NAMALWA (cell line): ENCODE measurements around the gene PLXNB2.

Experiments used
- DNase-seq: peaks from one replicate; pipeline ENCODE4 v3.0.0-alpha.2; 2015; ENCODE audit warnings: low spot score

Gene PLXNB2

GRCh38 chr22:50264946-50265669 is 42.3 kb downstream of the PLXNB2 start:
- DNase-seq: peak; percentile 48

- DNase-seq: peak; percentile 28
Observed at GRCh38 chr22:50264104-50264745, 43.2 kb downstream of the PLXNB2 start.

GRCh38 chr22:50262973-50263617 is 44.4 kb downstream of the PLXNB2 start:
- no peak for DNase-seq

- peak; percentile 72 for DNase-seq
Observed at GRCh38 chr22:50262460-50262911, 45.0 kb downstream of the PLXNB2 start.

GRCh38 chr22:50261615-50262459 is 45.6 kb downstream of the PLXNB2 start, which contains the start of gene MAPK12:
Gene MAPK12 (minus strand): TSS chr22:50261683. CDS start chr22:50261509, 174 bp downstream.
- peak; percentile 48 for DNase-seq

- peak; percentile 65 for DNase-seq
Observed at GRCh38 chr22:50260801-50261614, 46.4 kb downstream of the PLXNB2 start.

- no peak for DNase-seq
Observed at GRCh38 chr22:50260434-50260800, 47.0 kb downstream of the PLXNB2 start.

GRCh38 chr22:50259302-50259701 is 48.1 kb downstream of the PLXNB2 start:
- DNase-seq: no peak

GRCh38 chr22:50258361-50259292 is 48.8 kb downstream of the PLXNB2 start:
- no peak for DNase-seq

- no peak for DNase-seq
Observed at GRCh38 chr22:50257451-50258360, 49.7 kb downstream of the PLXNB2 start.

GRCh38 chr22:50257041-50257440 is 50.4 kb downstream of the PLXNB2 start:
- no peak for DNase-seq

GRCh38 chr22:50256258-50256862 is 51.1 kb downstream of the PLXNB2 start:
- DNase-seq: no peak

GRCh38 chr22:50255607-50256006 is 51.8 kb downstream of the PLXNB2 start:
- no peak for DNase-seq

GRCh38 chr22:50255099-50255498 is 52.3 kb downstream of the PLXNB2 start:
- DNase-seq: no peak

GRCh38 chr22:50253941-50254340 is 53.5 kb downstream of the PLXNB2 start:
- DNase-seq: no peak

- no peak for DNase-seq
Observed at GRCh38 chr22:50253046-50253915, 54.2 kb downstream of the PLXNB2 start.
